DMS 273 (cell line): ENCODE data around the gene CLEC20A.
A peak's percentile ranks its signal among the peaks of the same experiment; 100 is the strongest.

ENCODE experiments used
- DNase-seq: peaks from one replicate; lab custom pipeline; 2025; ENCODE audit not compliant: unreplicated experiment; lab: John Stamatoyannopoulos, UW

Gene CLEC20A

GRCh38 chr1:178500936-178501554, 4.3 kb upstream of the CLEC20A start:
- no peak for DNase-seq

DNA sequence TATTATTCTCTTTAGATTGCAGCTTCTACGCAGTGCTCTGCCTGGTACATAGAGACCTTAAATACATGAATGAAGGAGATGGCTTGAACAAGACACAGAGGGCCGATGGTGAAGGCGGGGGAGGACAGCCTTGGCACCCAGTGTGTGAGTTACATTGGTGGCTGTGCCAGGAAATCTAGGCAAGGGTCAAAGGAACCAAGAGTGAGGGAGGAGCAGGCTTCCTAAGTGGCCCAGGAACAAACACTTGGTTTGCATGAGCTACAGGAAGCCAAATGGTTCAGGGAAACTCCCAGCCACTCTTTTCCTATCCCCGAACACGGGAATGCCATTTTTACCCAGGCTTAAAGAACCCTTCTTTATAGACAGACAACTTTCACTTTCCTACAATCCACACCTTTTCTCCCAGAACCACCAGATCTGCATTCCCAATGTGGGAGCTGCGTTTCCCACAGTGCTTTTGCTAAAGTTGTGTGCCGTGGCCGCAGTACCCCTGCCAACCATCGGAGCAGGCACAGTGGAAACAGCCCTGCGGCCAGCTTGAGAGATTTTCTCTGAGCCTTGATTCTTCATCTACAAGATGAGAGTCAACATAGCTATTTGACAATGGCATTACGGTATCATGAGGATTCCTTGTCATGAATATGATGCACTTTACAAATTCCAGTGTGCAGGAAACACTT, 3.5 kb upstream of the CLEC20A start:
- DNase-seq = peak; percentile 41

- DNase-seq = no peak
These were observed 2.3 kb upstream of the CLEC20A start for GRCh38 chr1:178498896-178499675.

DNA sequence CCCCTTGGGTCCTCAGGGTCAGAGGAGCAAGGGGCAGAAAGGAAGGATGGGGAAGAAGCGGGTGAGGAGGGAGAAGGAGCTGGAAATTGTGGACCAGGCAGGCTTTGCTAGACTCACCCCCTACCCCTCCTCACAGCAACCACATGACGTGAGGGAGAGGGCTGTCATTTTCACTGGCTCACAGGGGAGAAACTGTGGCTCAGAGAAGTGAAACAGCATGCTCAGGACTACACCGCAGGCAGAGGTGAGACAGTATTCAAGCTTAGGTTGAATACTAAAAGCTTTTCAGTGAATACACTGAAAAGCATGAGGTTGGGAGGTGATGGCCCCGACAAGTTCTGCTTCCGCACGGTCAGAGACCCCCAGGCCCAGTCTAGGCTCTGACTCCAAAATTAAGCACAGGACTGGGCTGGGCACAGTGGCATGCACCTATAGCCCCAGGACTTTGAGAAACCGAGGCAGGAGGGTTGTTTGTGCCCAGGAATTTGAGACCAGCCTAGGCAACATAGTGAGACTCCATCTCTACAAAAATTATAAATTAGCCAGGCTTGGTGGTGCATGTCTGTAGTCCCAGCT, 1.2 kb upstream of the CLEC20A start:
- DNase-seq = no peak

DNA sequence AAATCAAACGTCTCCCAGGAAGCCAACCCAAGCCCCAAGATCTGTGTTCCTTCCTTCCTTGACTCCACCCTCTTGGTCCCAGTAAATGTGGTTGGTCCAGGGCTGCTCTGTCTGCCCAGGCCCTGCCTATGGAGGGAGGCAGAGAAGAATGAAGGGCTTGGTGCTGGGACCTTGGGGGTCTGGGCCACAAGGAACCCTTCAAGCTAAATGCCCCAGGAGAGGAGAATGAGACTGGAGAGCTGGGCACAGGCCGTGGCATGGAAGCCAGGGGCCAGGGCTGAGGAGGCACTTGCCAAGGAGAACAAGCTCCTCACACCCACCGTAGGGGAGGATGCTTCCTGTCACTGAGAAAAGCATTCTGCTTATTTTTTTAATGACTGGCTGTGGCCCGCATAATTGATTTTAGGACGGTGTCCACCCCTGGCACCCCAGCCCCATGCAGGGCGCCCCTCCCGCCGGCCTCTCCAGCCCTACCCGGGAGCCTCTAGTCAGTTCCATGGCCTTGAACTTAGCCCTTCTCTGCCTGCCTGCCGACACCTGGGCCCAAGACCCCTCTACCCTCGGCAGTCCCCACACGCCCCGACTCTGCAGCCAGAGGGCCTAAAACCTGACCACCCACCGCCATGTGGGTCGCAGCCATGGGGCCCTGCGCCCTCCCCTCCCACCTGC, 889 bp downstream of the CLEC20A start:
- DNase-seq = no peak

GRCh38 chr1:178495158-178495557, 1.6 kb downstream of the CLEC20A start:
- no peak for DNase-seq

- DNase-seq = no peak
These were observed 2.2 kb downstream of the CLEC20A start for GRCh38 chr1:178494569-178494971.

DNA sequence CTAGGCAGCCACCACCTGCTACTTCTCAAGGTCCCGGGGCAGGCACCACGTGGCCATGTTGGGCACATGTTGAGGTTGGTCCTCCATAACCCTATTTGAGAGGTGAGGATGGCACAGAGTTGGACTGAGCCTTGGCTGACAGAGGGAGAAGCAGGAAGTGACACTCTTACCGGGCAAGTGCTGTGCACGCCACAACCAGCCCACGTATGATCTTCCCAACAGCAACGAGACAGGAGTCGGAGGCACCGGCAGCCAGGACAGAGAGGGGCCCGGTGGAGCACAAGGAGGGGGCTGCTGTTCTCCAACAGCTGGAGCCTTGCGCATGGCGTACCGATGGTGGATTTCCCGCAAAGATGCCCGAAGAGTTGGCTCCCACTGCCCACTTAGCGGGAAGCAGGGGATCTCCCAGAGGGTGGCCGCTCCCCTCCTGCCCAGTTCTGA, 3.4 kb downstream of the CLEC20A start:
- DNase-seq = no peak

DNA sequence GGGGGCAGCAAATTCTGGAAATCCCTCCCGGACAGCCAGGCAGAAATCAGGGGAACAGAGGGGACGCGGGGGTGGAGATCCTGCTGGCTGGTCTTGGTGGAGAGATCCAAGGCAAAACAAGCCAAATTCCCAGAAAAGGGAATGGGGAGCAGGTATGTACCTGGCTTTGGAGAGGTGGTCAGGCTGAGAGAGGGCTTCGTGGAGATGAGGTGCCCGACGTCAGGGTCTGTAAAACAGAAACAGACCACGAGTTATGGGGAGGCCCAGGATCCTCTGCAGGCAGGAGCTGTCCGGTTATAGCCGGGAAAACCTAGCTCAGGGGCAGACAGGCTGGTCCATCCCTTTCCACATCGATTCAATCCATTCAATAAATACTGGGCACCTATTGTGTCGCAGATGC, 4.4 kb downstream of the CLEC20A start:
- no peak for DNase-seq

DNA sequence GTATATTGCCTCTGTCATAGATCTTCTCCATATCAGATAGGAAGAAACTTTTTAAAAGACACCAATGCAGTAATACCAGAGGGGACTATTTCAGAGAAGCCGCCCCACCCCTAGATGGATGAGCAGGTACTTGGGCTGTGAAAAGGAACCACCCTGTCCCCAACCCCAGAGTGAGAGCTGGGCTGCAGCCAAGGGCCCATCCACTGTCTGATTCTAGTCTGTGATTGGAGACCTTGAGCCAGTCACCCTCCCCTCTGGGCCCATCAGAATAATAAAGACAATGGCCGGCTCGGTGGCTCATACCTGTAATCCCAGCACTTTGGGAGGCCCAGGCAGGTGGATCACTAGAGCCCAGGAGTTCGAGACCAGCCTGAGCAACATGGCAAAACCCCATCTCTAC, 5.0 kb downstream of the CLEC20A start:
- DNase-seq = no peak

- DNase-seq = no peak
These were observed 5.8 kb downstream of the CLEC20A start for GRCh38 chr1:178490967-178491366.

DNA sequence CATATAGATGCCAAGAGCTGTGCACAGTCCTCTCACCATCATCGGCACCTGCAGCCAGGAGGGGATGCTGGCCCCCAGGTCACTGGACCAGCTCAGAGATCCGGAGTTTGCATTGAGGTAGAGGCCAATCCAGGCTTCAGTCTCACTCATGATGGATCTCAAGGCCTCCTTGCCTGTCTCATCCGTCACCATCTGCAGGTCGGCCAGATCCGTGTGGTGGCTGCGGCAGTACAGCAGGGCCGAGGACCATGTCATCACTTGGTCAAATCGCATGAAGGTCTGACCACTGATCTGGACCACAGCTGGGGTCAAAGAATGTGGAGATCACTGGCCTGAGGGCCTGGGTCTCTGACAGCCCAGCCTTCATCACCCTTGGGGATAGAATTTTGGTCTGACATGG, 6.6 kb downstream of the CLEC20A start:
- no peak for DNase-seq

GRCh38 chr1:178489399-178489798, 7.4 kb downstream of the CLEC20A start:
- DNase-seq = no peak

DNA sequence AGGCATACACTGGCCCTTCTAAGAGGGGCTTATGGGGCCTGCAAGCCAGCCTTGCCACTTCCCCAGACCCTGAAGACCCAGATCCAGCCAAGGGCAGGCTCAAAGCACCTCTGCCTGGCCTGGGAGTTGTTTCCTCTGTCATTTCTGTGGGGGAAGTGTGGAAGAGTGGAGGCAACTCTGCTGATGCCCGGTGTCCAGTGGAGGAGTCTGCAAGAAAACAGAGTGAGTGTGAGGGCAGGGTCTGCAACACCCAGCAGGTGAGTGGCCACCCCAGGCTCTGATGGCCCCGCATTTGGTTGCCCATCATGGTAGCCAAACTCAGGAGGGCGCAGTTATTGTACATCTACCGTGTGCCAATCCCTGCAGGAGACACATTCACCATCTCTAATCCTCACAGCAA, 8.4 kb downstream of the CLEC20A start:
- no peak for DNase-seq

GRCh38 chr1:178487070-178487615, 9.6 kb downstream of the CLEC20A start:
- DNase-seq = no peak

DNA sequence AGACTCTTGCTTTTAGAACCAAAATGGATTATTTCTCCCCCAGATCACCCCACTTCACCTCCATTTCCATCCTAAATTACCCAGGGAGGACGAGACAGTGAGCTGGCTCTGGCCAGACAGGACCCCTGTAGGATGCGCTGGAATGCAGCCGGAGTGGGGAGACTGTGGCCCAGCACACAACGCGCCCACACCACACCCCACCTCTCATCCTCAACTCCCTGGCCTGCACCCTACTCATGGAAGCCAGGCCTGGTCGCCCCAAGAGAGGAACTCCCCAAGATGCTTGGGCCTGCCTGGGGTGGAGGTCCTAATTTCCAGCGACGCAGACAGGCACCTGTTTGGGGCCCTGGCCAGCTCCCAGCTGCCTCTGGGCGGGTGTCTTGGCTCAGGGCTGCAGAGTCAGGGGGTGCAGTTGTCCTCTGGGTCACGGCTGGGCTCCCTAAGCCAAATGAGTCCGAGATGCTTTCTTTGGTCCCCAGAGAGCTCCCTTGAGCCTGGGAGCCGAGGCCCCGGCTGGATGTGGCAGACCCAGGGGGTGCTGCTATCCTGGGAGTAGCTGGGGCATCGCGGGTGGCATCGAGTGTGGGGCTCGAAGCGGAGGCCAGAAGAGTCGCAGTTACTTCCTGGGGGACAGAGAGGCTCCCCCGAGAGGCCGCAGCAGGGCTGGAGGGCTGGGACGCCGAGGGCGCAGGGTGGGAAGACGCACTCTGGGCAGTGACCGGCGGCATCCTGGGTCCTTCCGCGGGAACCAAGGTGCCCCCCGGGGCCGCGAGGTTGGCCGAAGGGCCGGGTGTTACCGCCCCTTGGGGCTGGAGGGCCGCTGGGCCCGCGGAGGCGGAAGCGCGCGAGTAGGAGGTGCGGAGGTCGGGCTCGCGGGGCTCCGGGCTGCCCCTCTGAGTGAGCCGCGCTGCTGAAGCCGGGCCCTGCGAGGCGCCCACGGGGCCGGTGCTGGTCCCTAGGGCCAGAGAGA, 10.4 kb downstream of the CLEC20A start:
- DNase-seq = no peak

DNA sequence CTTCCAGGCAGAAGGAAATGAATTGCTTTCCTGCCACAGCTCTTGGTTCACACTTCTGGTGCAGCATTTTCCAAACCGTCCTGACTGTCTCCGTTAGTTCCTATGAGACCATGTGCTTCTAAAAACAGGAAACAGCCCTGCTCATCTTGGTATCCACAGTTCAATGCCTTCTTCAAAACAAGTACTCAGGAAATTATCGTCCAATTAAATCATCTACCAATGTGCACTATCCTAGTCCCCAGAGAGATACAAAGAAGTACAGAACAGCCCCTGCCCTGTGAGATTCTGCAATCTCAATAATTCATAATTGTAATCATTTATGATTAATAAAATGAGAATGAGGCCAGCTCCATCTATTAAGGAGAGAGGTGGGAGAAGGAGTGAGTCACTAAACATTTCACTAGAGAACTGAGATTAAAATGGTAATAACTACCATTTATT, 11.2 kb downstream of the CLEC20A start:
- DNase-seq = no peak

DNA sequence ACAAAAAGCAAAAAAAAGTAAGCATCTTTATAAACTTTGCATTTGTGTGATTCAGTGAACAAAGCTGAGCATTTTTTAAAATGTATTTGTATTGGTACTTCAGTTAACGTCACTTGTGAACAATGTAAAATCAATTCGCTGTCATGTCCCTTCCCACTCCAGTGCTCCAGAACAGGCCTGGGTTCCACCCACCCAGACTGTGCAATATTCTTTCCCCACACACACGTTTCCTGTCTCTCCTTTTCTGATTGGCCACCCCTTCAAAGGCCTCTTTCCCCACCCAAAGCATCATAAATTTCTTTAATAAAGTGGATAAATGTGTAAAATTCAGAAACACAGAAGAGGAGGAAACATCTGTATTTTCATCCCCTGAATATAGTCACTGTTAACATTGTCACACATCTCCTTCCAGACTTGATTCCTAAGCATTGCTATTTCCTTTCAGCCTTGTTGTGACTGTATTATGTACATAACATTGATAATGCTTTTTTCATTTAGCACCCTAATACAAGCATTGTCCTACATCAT, 12.0 kb downstream of the CLEC20A start:
- DNase-seq = no peak

DNA sequence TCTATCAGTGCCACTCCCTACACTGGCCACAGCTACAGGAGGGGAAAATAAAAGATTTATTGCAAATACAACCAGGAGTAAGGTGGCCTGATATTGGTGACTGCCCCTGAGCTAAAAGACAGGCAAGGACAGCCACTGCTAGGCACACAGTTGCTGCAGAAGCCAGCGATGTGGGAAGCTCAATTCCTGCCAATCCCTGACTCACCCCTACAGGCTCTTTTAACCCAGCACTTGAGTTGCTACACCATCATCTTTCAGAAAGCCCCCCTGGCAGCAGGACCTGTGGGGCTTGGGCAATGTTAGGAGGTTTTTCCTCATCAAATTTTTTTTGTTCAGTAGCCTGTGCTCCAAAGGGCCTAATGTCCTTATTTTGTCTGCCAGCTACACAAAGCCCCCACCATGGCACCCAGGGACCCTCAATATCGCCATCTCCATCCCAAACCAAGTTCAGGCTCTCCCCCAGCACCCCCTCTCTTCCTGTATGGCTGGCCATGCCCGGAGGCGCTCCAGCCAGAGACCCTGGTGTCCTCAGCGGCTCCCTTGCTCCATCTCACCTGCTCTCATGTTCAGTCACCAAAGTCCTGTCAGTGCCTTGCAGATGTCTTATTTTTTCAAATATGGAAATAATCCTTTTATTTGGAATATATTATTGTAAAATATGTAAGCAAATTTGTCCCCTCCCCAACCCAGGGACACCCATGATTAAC, 13.4 kb downstream of the CLEC20A start:
- DNase-seq = no peak
